Fibroblast of the aortic adventitia (primary cell): ENCODE results near the gene ITGB6. TPM values are rescaled to one million over a fixed set of nuclear protein-coding genes. Genes with fewer than 3 reads are reported as not detected.

ENCODE experiments used
- DNase-seq: peaks from one replicate; pipeline ENCODE4 v3.0.0-alpha.2; 2010; ENCODE audit warnings: low read depth
- H3K4me3 ChIP-seq: 2 replicates; pipeline ENCODE4 v1.5.1; 2011; ENCODE audit warnings: low read depth, mild to moderate bottlenecking, control low read depth, low read length, moderate library complexity
- total RNA-seq: library from RNA; depleted of rRNA; stranded (reverse); fragments of >200 nt; gene quantifications from 2 replicates; pipeline ENCODE4 v1.2.3, GENCODE V29; 2012; ENCODE audit warnings: low replicate concordance
- TF ChIP-seq, protein P1 (sequence below): IDR thresholded peaks from 2 replicates; pipeline ENCODE4 v1.5.1; 2011; ENCODE audit warnings: mild to moderate bottlenecking, low read length, control low read depth, inconsistent platforms; ENCODE audit not compliant: insufficient read depth

ITGB6 gene
- total RNA-seq, 1 donor: under 0.01 TPM

DNA sequence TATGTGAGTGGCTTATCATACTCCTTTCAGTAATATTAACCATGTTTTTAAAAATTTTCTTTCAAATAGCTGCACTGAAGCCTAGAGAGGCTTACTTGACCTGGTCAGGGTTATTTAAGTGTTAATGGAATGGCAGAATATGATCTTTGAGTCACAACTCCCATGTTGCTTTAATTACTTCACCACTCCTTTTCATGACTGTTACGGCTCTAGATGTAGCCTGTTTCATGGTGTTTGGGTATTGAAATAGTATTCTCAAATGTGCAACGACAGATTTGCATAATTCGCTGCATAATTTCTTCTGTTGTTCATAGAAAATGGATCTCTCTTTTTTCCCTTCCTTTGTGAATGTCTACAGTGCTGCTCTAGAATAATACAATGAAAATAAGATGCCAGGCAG lies 86.1 kb downstream of the ITGB6 start:
- TF ChIP-seq, protein P1, sequence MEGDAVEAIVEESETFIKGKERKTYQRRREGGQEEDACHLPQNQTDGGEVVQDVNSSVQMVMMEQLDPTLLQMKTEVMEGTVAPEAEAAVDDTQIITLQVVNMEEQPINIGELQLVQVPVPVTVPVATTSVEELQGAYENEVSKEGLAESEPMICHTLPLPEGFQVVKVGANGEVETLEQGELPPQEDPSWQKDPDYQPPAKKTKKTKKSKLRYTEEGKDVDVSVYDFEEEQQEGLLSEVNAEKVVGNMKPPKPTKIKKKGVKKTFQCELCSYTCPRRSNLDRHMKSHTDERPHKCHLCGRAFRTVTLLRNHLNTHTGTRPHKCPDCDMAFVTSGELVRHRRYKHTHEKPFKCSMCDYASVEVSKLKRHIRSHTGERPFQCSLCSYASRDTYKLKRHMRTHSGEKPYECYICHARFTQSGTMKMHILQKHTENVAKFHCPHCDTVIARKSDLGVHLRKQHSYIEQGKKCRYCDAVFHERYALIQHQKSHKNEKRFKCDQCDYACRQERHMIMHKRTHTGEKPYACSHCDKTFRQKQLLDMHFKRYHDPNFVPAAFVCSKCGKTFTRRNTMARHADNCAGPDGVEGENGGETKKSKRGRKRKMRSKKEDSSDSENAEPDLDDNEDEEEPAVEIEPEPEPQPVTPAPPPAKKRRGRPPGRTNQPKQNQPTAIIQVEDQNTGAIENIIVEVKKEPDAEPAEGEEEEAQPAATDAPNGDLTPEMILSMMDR: no peak
- no peak overlapping the region for H3K4me3 ChIP-seq
- DNase-seq: no peak

DNA sequence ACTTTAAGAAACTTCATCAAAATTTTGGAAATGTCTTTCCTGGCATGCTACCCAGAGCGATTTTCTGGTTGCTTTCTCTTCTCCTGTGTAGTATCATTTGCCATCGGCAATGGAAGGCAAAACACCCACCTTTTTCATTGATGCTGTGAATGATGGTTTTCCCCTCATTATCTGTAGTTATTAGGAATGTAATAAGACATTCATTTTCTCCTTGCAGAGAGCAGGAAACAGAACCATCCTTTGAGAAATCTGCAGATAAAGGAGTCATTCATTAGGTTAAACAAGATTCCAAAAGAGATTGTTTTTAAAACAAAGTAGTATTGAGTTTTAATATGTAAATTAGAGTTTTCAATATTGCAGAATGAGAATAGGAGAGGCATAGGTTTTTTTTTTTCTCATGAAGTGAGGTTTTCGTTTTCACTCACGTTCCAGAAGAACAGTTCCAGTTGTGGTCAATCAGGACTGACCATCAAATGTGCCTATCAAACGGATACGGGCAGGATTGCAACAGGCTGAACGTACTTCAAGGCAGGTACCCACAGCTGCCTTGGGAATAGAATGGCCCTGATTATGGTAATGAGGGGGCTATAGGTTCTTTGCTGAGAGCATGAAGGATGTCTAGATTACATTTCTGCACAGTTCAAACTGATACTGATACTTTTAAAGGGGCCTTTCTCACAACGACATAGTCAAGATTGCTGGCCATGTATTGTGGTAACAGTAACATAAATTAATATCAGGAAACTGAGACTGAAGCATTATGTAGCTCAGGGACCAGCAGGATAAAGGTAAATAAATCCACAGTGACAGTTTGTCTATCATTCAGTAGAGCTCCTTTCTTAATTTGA lies 87.9 kb downstream of the ITGB6 start:
- H3K4me3 ChIP-seq: no peak overlapping the region
- no peak for DNase-seq
- TF ChIP-seq, protein P1: no peak

DNA sequence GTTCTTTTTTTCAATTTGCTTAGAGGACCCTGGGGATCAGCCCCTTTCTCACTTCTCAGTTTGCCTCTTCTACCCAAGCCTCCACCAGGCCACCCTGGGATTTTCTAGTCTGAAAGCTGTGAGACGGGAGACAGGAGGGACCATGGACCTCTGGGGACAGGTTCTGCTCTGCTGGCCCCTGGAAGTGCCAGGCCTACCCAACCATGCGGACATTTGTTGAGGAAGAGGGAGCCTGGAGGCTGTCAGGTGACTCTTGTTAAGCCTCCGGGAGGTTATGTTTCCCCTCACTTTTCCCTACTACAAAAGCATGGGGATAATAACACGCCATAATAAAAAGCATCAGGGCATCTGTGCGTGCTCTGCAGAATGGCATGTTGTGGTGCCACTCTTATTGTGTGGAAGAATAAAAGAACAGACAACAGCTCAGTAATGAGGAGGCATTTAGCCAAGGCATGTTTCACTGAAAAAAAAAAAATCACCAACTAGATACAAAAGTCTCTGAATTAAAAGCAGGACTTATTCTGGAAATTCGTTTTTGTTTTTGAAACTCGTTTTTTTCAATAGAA lies 89.3 kb downstream of the ITGB6 start:
- TF ChIP-seq, protein P1: no peak
- H3K4me3 ChIP-seq: no peak overlapping the region
- DNase-seq: no peak

DNA sequence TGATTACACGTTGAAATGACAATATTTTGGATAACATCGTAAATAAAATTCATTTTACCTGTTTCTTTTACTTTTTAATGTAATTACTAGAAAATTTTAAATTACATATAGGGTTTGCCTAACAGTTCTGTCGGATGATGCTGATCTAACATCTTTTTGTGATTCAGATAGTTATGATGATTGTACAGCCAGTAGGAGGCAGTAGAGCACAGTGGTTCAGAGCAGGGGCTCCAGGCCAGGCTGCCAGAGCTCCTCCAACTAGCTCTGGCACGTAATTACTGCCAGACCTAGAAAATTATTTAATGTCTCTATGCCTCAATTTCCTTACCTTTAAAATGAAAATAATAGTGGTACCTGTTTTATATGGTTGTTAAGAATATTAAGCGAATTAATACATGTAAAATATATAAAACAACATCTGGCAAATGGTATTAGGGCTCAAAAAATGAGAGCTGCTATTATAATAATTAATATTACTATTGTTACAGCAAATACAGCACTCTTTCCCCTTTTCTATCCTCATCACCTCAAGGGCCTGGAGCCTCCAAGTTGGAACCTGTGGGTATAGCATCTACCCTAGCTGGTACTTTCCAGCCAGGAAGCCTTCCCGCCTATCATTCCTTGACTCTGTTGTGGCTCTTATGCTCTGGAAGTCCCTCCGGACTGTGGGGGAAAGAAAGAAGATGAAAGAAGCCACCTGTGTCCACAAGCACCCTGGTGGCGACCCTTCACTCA lies 90.0 kb downstream of the ITGB6 start:
- TF ChIP-seq, protein P1: peak; percentile 75
- peak; percentile 90 for DNase-seq
- no peak overlapping the region for H3K4me3 ChIP-seq

DNA sequence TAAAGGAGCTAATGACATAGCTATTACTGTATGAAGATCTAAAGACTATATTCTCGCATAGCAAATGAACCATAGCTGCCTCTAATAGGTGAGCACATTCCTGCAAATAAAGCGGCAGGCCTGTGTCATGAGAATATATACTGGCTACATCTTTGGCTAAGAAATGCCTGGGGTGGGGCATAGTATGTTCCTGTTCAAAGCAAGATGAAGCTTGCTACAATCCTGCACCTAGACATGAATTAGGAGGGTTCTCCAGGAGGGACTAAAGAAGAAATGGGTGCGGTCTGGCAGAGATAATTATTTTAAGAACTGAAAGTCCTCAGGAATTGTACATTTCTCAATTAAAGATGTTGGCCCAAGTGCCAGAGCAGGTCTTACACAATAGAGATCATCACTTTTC lies 90.8 kb downstream of the ITGB6 start:
- DNase-seq: no peak
- TF ChIP-seq, protein P1: no peak
- H3K4me3 ChIP-seq: no peak overlapping the region

DNA sequence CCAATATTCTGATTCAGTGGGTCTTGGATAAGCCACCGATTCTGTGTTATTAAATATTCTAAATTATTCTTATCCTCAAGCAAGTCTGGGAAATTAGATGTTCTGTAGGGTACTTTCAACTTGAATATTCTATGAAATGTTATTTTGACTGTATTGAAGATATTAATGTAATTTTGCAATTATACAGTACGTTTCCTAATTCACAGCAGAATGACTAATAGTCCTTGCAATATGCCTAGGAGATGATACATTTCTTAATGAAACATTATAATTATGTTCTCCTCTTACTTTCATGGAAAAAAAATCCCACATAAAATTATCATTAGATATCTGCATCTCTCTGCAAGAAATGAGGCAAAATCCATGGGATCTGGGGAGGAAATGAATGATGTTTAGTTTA lies 91.4 kb downstream of the ITGB6 start:
- H3K4me3 ChIP-seq: no peak overlapping the region
- DNase-seq: no peak
- TF ChIP-seq, protein P1: no peak
